ENCODE data around the gene SEL1L3. TPM values are rescaled to one million over a fixed set of nuclear protein-coding genes. Genes with fewer than 3 reads are reported as not detected.

The SEL1L3 gene
- total and polyA plus RNA-seq, 2 donors (not counting 1 experiment from before 2014, with no cell fraction given): 120 to 280 TPM

DNA sequence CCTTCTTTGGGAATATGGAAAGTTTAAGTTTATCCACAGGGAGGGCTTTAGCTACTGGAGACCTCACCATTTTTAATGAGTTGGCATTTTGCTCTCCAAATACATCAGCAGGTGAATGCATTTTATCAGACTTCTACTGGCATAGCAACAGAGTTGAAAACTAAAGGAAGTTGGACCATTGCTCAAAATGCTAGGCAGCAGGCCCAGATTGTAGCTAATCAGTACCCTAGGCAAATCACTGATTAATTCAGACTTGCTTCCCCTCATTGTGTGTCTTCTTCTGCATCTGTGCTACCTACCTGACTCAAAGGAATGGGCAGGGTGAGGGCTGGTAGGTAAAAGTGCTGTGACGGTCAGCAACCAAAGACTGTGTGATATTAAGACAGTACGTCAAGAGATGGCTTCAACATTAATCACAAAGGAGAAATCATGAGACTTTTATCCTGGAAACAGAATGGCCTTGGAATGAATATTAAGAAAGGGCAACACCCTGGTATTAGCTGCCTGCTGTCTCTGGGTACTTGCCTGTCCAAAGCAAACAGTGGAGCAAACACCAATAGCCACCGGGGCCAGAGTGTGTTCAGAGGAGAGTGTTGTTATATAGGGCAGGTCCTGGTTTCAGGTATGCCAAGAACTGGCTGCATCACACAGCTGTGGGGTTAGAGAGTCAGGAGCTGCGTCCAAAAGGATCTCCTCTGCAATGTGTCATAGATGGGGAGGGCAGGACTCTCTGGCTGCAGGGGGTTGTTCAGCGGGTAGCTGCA is 34.2 kb upstream of the SEL1L3 start:
- no peaks in the 10 kb centered on the region for H3K9me3 ChIP-seq (ENCODE audit: control extremely low read depth in 1 of 3, control insufficient read depth in 2 of 3, insufficient read depth in 1 of 3, low read length in 2 of 3)
- H3K4me2 ChIP-seq (replicated peaks; ENCODE audit: low read depth, low read length, poor library complexity, severe bottlenecking): no peak overlapping the region
- Mint-ChIP-seq H3K27me3 (no peaks in the 10 kb centered on the region), H3K27ac (no peak overlapping the region), H3K4me1 (peaks cover 10% of the 10 kb centered on the region), H3K9me3 (ENCODE audit: insufficient read depth) (no peaks in the 10 kb centered on the region), H3K4me3 (no peak overlapping the region)
- ChIA-PET POLR2A (interaction anchor here (1.2 kb wide), 1 partner anchor 8 kb away, joined by 3 read pairs; no protein-coding TSS in a partner anchor), CTCF (interaction anchor here (1.6 kb wide), 1 partner anchor 17 kb away, joined by 4 read pairs; the partner anchor contains the start of gene SMIM20)
- no peak overlapping the region for H3K9ac ChIP-seq (ENCODE audit: low read length)
- no peak for ATAC-seq (ENCODE audit: low read depth)
- 94% methylated on average over 4 of the region's 5 CpGs for WGBS (ENCODE audit: insufficient coverage)
- no peak overlapping the region for H3K27ac ChIP-seq (ENCODE audit: low read length in 2 of 2)
- no peak overlapping the region for H3K4me3 ChIP-seq (ENCODE audit: control extremely low read depth in 1 of 5, extremely low read depth in 1 of 5, insufficient read depth in 1 of 5, low read depth in 2 of 5, low read length in 4 of 5)
- no peak overlapping the region for H2AFZ ChIP-seq (ENCODE audit: insufficient read depth, low read depth, low read length, poor library complexity, severe bottlenecking)
- no peaks in the 10 kb centered on the region for H3K4me1 ChIP-seq (ENCODE audit: control insufficient read depth in 2 of 2, insufficient read depth in 2 of 2, low read length in 2 of 2)
- no peaks in the 10 kb centered on the region for H3K27me3 ChIP-seq (replicated peaks in 1 of 4; ENCODE audit: control extremely low read depth in 1 of 4, control insufficient read depth in 3 of 4, insufficient read depth in 4 of 4, low read length in 3 of 4)
- intact Hi-C loops (cut with micrococcal nuclease): no loop called here
- TF ChIP-seq EZH2 (IDR thresholded peaks at IDR 0.05; ENCODE audit: borderline replicate concordance, insufficient read depth, low read depth, low read length, poor library complexity, severe bottlenecking): no peak
- TF ChIP-seq, protein P1, sequence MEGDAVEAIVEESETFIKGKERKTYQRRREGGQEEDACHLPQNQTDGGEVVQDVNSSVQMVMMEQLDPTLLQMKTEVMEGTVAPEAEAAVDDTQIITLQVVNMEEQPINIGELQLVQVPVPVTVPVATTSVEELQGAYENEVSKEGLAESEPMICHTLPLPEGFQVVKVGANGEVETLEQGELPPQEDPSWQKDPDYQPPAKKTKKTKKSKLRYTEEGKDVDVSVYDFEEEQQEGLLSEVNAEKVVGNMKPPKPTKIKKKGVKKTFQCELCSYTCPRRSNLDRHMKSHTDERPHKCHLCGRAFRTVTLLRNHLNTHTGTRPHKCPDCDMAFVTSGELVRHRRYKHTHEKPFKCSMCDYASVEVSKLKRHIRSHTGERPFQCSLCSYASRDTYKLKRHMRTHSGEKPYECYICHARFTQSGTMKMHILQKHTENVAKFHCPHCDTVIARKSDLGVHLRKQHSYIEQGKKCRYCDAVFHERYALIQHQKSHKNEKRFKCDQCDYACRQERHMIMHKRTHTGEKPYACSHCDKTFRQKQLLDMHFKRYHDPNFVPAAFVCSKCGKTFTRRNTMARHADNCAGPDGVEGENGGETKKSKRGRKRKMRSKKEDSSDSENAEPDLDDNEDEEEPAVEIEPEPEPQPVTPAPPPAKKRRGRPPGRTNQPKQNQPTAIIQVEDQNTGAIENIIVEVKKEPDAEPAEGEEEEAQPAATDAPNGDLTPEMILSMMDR (IDR thresholded peaks at IDR 0.05): no peak
- H3K79me2 ChIP-seq (ENCODE audit: control insufficient read depth, insufficient read depth, low read length): peaks cover 3% of the 10 kb centered on the region
- DNase-seq: no peak
- H4K20me1 ChIP-seq (ENCODE audit: control insufficient read depth, insufficient read depth, low read length, poor library complexity, severe bottlenecking): no peaks in the 10 kb centered on the region
- H3K36me3 ChIP-seq (replicated peaks in 1 of 2; ENCODE audit: control extremely low read depth in 1 of 2, control insufficient read depth in 1 of 2, extremely low read depth in 1 of 2, insufficient read depth in 2 of 2, low read length in 1 of 2): no peaks in the 10 kb centered on the region

DNA sequence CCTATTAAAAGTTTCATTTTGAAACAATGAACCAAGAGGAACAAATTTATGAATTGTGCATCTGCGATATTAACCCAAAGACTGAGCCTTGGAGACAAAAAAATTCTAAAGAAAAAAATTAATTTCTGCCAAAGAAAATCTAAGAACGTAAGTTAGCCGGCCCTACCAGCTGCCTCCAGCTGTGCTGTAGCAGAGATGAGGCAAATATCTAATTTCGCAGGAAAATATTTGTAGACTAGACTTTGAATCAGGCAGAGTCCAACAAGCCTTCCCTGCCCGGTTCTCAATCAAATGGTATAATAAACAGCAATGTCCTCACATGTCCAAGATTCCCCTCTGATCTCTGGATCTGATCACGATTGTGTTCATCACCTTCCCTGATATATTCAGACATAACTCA is 30.0 kb upstream of the SEL1L3 start:
- no peak overlapping the region for H3K27ac Mint-ChIP-seq
- no peak for TF ChIP-seq EZH2 (IDR thresholded peaks at IDR 0.05; ENCODE audit: borderline replicate concordance, insufficient read depth, low read depth, low read length, poor library complexity, severe bottlenecking)
- TF ChIP-seq, protein P1 (IDR thresholded peaks at IDR 0.05): no peak
- H3K4me3 Mint-ChIP-seq: no peak overlapping the region
- H3K4me1 Mint-ChIP-seq: peaks cover 4% of the 10 kb centered on the region
- no peak overlapping the region for H3K4me3 ChIP-seq (ENCODE audit: control extremely low read depth in 1 of 5, extremely low read depth in 1 of 5, insufficient read depth in 1 of 5, low read depth in 2 of 5, low read length in 4 of 5)
- no peak overlapping the region for H3K4me2 ChIP-seq (replicated peaks; ENCODE audit: low read depth, low read length, poor library complexity, severe bottlenecking)
- no peak overlapping the region for H2AFZ ChIP-seq (ENCODE audit: insufficient read depth, low read depth, low read length, poor library complexity, severe bottlenecking)
- H3K79me2 ChIP-seq (ENCODE audit: control insufficient read depth, insufficient read depth, low read length): peaks cover 3% of the 10 kb centered on the region
- no peaks in the 10 kb centered on the region for H3K27me3 Mint-ChIP-seq
- intact Hi-C loops (cut with micrococcal nuclease): no loop called here
- H4K20me1 ChIP-seq (ENCODE audit: control insufficient read depth, insufficient read depth, low read length, poor library complexity, severe bottlenecking): no peaks in the 10 kb centered on the region
- no peaks in the 10 kb centered on the region for H3K27me3 ChIP-seq (replicated peaks in 1 of 4; ENCODE audit: control extremely low read depth in 1 of 4, control insufficient read depth in 3 of 4, insufficient read depth in 4 of 4, low read length in 3 of 4)
- H3K27ac ChIP-seq (ENCODE audit: low read length in 2 of 2): no peak overlapping the region
- WGBS (ENCODE audit: insufficient coverage): 97% methylated on average over 3 of the region's 6 CpGs
- H3K9ac ChIP-seq (ENCODE audit: low read length): no peak overlapping the region
- DNase-seq (no peak), ATAC-seq (ENCODE audit: low read depth) (no peak)
- ChIA-PET POLR2A (no interaction called here), CTCF (interaction anchor here (0.6 to 1.2 kb wide), 2 partner anchors 38 to 116 kb away, joined by 3 read pairs; no protein-coding TSS in a partner anchor)
- no peaks in the 10 kb centered on the region for H3K9me3 ChIP-seq (ENCODE audit: control extremely low read depth in 1 of 3, control insufficient read depth in 2 of 3, insufficient read depth in 1 of 3, low read length in 2 of 3)
- H3K9me3 Mint-ChIP-seq (ENCODE audit: insufficient read depth): no peaks in the 10 kb centered on the region
- no peaks in the 10 kb centered on the region for H3K36me3 ChIP-seq (replicated peaks in 1 of 2; ENCODE audit: control extremely low read depth in 1 of 2, control insufficient read depth in 1 of 2, extremely low read depth in 1 of 2, insufficient read depth in 2 of 2, low read length in 1 of 2)
- H3K4me1 ChIP-seq (ENCODE audit: control insufficient read depth in 2 of 2, insufficient read depth in 2 of 2, low read length in 2 of 2): no peaks in the 10 kb centered on the region
